ENCODE results near the gene KIAA0232. TPM values are rescaled to one million over a fixed set of nuclear protein-coding genes. Genes with fewer than 3 reads are reported as not detected.

KIAA0232 gene
- total and polyA plus RNA-seq, 2 of the 8 experiments (the other 6 are each of a cell fraction or from before 2014, with no cell fraction given) = 5.6 to 23.3 TPM

DNA sequence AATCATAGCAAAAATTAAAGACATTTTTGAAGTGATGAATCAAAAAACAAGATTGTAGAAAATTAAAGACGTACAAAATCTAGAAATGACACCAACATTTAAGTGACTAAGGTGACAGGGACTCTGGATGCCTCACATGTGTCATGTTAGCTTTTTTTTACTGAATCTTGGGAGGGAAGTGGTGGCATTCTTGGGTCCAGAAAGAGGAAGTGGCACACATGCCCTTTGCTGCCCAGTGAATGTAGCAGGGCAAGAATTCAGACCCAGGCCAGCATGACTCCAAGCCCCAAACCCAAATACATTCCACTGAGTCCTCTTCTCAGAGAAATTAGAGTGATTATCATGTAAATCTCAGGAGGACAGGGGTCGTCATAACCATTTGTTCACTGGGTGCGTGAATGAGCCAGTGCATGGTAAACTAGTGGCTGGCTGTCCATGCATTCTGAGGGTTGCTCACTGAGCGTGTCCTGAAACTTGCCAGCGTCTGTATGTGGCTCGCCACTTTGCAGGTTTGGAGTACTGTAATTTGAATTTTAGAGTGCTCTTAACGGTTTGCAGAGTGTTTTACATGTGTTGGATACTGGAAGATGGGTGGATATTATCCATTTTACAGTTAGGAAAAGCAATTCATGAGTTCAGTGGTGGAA lies 71.7 kb downstream of the KIAA0232 start:
- H4K5ac ChIP-seq (ENCODE audit: insufficient read length, low read depth, low read length) = no peak overlapping the region
- 88% methylated on average over 7 of the region's 7 CpGs; no CpG with 5 or more reads in 1 of the 2 experiments for WGBS, 2 experiments (ENCODE audit: extremely low coverage in 1 of 2, insufficient coverage in 1 of 2, insufficient read length in 1 of 2, insufficient replicate concordance in 2 of 2, low coverage in 1 of 2, low lambda C conversion rate in 2 of 2, missing lambda C conversion rate in 1 of 2)
- POLR2A ChIA-PET (ENCODE audit: partially characterized antibody) = interaction anchor here (1.4 kb wide), 1 partner anchor 9 kb away, joined by 9 read pairs; no protein-coding TSS in a partner anchor
- FAIRE-seq (no peak), DNase-seq (ENCODE audit: low read depth in 1 of 2, low spot score in 2 of 2) (no peak)
- H3K79me1 ChIP-seq (ENCODE audit: low read depth, low read length) = 0 out of 2 replicates have a peak, but pooled peaks cover 2% of the 10 kb centered on the region
- H2BK120ac ChIP-seq (replicated peaks; ENCODE audit: low read depth, low read length) = no peak overlapping the region
- no peak overlapping the region for H3K14ac ChIP-seq (ENCODE audit: insufficient read length)
- H3K4ac ChIP-seq (replicated peaks; ENCODE audit: insufficient read length, low read depth, low read length) = no peak overlapping the region
- no peaks in the 10 kb centered on the region for H3K23me2 ChIP-seq (ENCODE audit: low read depth, low read length)
- no peak overlapping the region for H3K4me3 ChIP-seq (ENCODE audit: extremely low read depth in 1 of 4, insufficient read depth in 2 of 4, low read depth in 3 of 4, low read length in 4 of 4)
- H4K8ac ChIP-seq (ENCODE audit: extremely low read depth, insufficient read depth, low read length) = no peak overlapping the region
- no peak overlapping the region for H3K9ac ChIP-seq (replicated peaks in 1 of 4; ENCODE audit: extremely low read depth in 1 of 4, low read depth in 3 of 4, low read length in 3 of 4)
- no peak overlapping the region for H3K56ac ChIP-seq (replicated peaks; ENCODE audit: insufficient read length, low read depth, low read length)
- H2AFZ ChIP-seq (ENCODE audit: low read length) = no peak overlapping the region
- CTCF ChIA-PET (ENCODE audit: partially characterized antibody) = interaction anchor here (1.0 to 2.2 kb wide), 2 partner anchors 8 to 19 kb away, joined by 3 to 13 read pairs; no protein-coding TSS in a partner anchor
- H4K91ac ChIP-seq (replicated peaks; ENCODE audit: insufficient read length, low read length) = no peak overlapping the region
- H3K18ac ChIP-seq (ENCODE audit: extremely low read depth, low read length) = no peak overlapping the region
- H4K20me1 ChIP-seq (replicated peaks in 1 of 2; ENCODE audit: control insufficient read depth in 1 of 2, insufficient read depth in 2 of 2, low read length in 2 of 2) = peaks cover 0 to 3% of the 10 kb centered on the region in 2 experiments
- H3K9me3 ChIP-seq (ENCODE audit: insufficient read depth in 2 of 2, low read depth in 1 of 2, low read length in 1 of 2) = peaks cover 5 to 6% of the 10 kb centered on the region in 2 experiments; a peak in 2 of 4 replicates
- no peaks in the 10 kb centered on the region for H3K27me3 ChIP-seq (replicated peaks in 1 of 4; ENCODE audit: control insufficient read depth in 3 of 4, extremely low read depth in 1 of 4, insufficient read depth in 3 of 4, low read length in 3 of 4)
- no peak overlapping the region for H2AK5ac ChIP-seq (ENCODE audit: low read depth, low read length)
- H2BK12ac ChIP-seq (ENCODE audit: low read depth, low read length) = no peak overlapping the region
- peaks cover 0 to 20% (median 10%) of the 10 kb centered on the region in 4 experiments; a peak in 4 of 8 replicates for H3K36me3 ChIP-seq (ENCODE audit: control insufficient read depth in 2 of 4, insufficient read depth in 4 of 4, low read length in 3 of 4)
- no peak overlapping the region for H2BK20ac ChIP-seq (ENCODE audit: low read length)
- H3K4me1 ChIP-seq (replicated peaks in 1 of 4; ENCODE audit: control insufficient read depth in 3 of 4, insufficient read depth in 4 of 4, low read length in 3 of 4) = peaks cover 0 to 3% (median 1%) of the 10 kb centered on the region in 4 experiments; a peak in 2 of 7 replicates
- H3K79me2 ChIP-seq (ENCODE audit: control insufficient read depth in 1 of 2, insufficient read depth in 2 of 2, low read length in 2 of 2) = no peaks in the 10 kb centered on the region
- no peak overlapping the region for H3K27ac ChIP-seq (ENCODE audit: low read depth, low read length)
- H3K4me2 ChIP-seq (ENCODE audit: insufficient read depth in 1 of 2, low read depth in 2 of 2, low read length in 2 of 2) = no peak overlapping the region
- no peak overlapping the region for H2BK5ac ChIP-seq (ENCODE audit: low read depth, low read length)
- H3K23ac ChIP-seq (ENCODE audit: insufficient read length) = no peak overlapping the region
- no peak overlapping the region for H2BK15ac ChIP-seq (ENCODE audit: low read length)
- TF ChIP-seq SAP30 (IDR thresholded peaks at IDR 0.05; ENCODE audit: insufficient read depth, insufficient replicate concordance, low read length) = no peak
- no peak for TF ChIP-seq JUND (IDR thresholded peaks at IDR 0.05; ENCODE audit: low read length)
- no peak for TF ChIP-seq RAD21 (IDR thresholded peaks at IDR 0.05 in 1 of 2, conservative IDR thresholded peaks at IDR 0.05 in 1 of 2; ENCODE audit: low read depth in 2 of 2, low read length in 2 of 2)
- no peak for TF ChIP-seq TAF1 (IDR thresholded peaks at IDR 0.05; ENCODE audit: low read depth, low read length)
- TF ChIP-seq SP2 (IDR thresholded peaks at IDR 0.05; ENCODE audit: low read length) = no peak
- no peak for TF ChIP-seq CTBP2 (IDR thresholded peaks at IDR 0.05; ENCODE audit: borderline replicate concordance, insufficient read depth, insufficient read length, low read length)
- TF ChIP-seq CBX8 (IDR thresholded peaks at IDR 0.05; ENCODE audit: borderline replicate concordance, low read depth, low read length) = no peak
- TF ChIP-seq RBBP5 (IDR thresholded peaks at IDR 0.05; ENCODE audit: borderline replicate concordance, low read depth, low read length) = no peak
- no peak for TF ChIP-seq ZNF274 (IDR thresholded peaks at IDR 0.05; ENCODE audit: borderline replicate concordance, extremely low read depth, low read length)
- no peak for TF ChIP-seq GABPA (IDR thresholded peaks at IDR 0.05; ENCODE audit: borderline replicate concordance, insufficient read depth, low read length)
- TF ChIP-seq MAFK (IDR thresholded peaks at IDR 0.05; ENCODE audit: low read depth, low read length) = no peak
- TF ChIP-seq SP4 (IDR thresholded peaks at IDR 0.05; ENCODE audit: low read length) = no peak
- TF ChIP-seq SP1 (IDR thresholded peaks at IDR 0.05; ENCODE audit: low read depth, low read length) = no peak

All from H1 (cell line).